Mammary epithelial cell (primary cell): ENCODE results near the gene DNAH3.

ENCODE experiments used
- CTCF ChIP-seq, 2 donors: IDR thresholded peaks in 1 of 2; conservative IDR thresholded peaks in 1 of 2; 2 replicates each; pipeline ENCODE4 v1.5.1; 2011 to 2012; ENCODE audit warnings: inconsistent platforms in 2 of 2, low read length in 2 of 2, mild to moderate bottlenecking in 2 of 2, control low read depth in 1 of 2, low read depth in 1 of 2; ENCODE audit not compliant: insufficient read depth in 1 of 2; ENCODE audit errors: extremely low read depth in 1 of 2
- EZH2 ChIP-seq: IDR thresholded peaks from 2 replicates; pipeline ENCODE4 v1.6.1; 2012; ENCODE audit warnings: low read length, inconsistent platforms, borderline replicate concordance

- TF ChIP-seq CTCF (conservative IDR thresholded peaks at IDR 0.05 in 1 of 2, IDR thresholded peaks at IDR 0.05 in 1 of 2; ENCODE audit: extremely low read depth in 1 of 2, insufficient read depth in 1 of 2, low read depth in 1 of 2, low read length in 2 of 2), result no peak
- TF ChIP-seq EZH2, result no peak
Observed at GRCh38 chr16:20903116-20903898, 247.3 kb downstream of the DNAH3 start.
